Activated gamma-delta T cell (primary cell): ENCODE results near the gene COL26A1.
"Not testable (repeated sequence)": the region's sequence is repeated elsewhere in the genome, so short reads cannot be mapped to it uniquely, and the experiment has no call there.

ENCODE experiments used
- DNase-seq: peaks from one replicate; lab custom pipeline; 2025; lab: John Stamatoyannopoulos, UW
- total RNA-seq, 2 donors: gene quantifications; one replicate each; lab custom pipeline; 2026; lab: John Stamatoyannopoulos, UW

Gene COL26A1
- total RNA-seq = 0.05 to 0.22 reads per million in 2 donors

DNA sequence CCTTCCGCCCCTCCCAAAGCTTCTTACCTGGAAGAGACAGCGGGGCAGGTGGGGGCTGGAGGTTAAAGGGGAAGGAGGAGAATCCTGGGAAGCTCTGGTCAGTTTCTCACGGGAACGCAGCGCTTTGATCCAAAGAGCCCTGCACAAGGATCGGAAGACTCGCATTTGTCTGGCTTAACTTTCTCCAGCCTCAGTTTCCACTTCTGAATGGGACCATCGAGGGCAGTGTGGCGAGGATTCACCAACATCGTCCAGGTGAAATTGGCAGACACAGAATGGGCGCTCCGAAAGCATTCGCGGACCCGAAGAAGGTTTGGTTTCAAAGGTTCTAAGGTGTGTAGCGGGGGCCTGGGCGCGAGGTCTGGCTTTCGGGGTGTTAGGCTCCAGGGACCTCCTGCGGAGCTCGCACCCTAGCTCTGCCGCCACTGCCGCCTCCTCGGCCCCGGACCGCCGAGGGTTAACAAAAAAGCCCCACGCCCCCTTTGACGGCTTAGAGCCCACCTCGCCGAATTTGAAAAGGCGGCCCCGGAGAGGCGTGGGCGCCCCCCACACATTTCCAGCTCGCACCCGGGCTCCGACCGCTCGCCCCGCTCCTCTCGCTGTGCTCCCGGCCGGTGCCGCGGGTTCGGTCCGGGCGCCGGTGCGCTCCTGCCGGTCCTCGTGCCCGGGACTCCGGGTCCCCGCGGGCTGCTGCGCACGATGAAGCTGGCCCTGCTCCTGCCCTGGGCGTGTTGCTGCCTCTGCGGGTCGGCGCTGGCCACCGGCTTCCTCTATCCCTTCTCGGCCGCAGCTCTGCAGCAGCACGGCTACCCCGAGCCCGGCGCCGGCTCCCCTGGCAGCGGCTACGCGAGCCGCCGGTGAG lies at the start of gene COL26A1:
TSS of gene COL26A1 (plus strand) at position 542 of the 862 bp plus-strand sequence. CDS start at position 700, 158 bp downstream.
- DNase-seq = no peak

DNA sequence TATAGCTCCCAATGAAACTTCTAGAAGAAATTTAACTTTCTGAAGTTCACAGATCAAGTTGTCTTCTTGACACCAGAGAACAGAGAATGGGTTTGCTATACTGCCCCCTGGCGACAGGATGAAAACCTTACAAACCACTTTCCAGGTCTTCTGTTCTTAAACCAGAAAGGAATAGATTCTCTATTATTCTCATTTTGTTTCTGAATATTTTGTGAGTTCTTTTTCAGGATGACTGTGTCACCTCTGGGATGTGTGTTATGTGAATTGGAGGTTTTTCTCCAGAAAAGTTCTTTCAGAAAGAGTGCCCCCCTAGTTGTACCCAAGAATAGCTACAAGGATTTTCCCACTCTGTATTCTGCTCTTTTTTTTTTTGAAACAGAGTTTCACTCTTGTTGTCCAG lies 47.3 kb upstream of the COL26A1 start:
- DNase-seq = no peak

GRCh38 chr7:101319401-101319800 lies 43.3 kb upstream of the COL26A1 start:
- no peak for DNase-seq

DNA sequence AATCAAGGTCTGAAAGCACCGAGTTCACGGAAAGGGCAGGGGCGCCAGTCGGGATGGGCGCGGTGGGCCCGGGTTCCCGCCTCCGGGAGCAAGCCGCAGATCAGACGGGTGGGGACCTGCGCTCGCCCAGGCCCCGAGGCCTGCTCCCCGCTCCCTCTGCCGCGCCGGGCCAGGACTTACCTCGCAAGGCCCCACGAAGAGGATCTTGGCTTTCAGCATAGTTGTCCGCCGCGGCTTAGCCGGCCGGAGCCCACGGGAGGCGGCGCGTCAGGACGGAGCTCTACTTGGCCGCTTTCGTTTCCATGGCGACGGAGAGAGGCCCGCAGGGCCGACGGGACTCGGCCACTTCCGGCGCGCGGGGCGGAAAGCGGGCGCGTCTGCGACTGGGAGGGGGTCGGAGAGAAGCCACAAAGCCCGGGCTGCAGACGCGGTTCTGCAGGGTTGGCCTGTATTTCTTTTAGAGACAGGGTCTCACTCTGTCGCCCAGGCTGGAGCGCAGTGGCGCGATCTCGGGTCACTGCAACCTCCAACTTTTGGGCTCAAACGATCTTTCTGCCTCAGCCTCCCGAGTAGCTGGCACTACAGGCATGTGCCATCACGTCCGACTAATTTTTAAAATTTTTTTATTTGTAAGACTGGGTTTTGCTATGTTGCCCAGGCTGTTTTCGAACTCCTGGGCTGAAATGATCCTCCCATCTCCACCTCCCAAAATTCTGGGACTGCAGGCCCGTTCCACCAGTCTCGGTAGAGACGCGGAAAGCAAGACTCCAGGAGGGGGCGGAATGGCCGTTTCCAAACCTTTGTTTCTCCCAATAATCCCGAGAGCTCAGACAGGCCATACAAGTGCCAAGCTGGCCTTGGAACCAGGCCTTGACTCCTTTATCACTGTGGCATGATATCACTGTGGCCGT lies 40.9 kb upstream of the COL26A1 start, which contains the start of gene IFT22:
TSS of gene IFT22 (minus strand) at position 322 of the 911 bp plus-strand sequence. CDS start at position 219, 103 bp downstream.
- peak; percentile 68 for DNase-seq

DNA sequence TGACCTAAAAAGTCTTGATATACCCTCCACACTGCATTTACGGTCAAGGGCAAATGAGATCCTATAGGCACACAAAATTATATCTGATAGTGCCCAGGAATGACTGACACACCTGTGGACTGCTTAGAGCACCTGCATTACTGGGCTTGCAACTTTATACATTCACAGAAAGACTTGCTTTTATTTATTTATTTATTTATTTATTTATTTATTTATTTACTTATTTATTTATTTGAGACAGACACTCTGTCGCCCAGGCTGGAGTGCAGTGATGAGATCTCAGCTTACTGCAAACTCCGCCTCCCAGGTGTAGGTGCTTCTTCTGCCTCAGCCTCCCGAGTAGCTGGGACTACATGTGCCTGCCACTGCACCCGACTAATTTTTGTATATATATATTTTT lies 34.5 kb upstream of the COL26A1 start:
- no peak for DNase-seq

DNA sequence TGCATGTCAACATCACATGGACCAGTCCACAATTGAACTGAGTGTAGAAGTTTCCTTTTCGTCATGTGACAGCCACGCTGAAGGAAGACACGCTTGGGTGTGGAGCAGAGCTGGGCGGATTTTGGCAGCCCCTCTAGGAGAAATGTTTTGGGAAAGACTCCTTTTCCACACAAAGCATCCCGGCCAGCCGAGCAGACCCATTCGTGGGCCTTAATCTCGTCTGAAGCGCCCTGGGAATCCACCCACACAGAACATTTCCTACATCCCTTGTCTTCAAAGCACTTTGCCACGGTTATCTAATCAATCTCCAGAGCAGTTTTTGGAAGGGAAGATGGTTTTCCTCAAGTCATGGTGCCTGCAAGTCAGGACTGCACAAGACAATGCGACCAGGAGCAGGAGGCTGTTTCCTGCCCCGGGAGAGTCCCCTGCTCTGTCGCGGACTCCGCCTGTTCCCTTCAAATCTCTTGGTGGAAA lies 32.6 kb upstream of the COL26A1 start:
- DNase-seq = no peak

DNA sequence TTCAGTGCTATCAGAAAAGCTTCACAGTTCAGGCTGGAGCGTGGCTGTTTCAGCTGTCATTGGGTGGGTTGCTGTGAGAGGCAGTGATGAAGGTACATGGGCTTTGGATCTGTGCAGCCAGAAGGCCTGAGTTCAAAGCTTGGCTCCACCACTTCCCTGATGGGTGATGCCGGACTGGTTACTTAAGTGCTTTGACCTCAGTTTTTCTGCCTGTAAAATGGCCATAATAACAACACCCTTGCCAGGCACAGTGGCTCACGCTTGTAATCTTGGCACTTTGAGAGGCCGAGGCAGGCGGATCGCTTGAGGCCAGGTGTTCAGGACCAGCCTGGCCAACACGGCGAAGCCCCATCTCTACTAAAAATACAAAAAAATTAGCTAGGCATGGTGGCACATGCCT lies 30.6 kb upstream of the COL26A1 start:
- DNase-seq = no peak

- DNase-seq = no peak
Measured at GRCh38 chr7:101333912-101334311, 28.8 kb upstream of the COL26A1 start.

GRCh38 chr7:101340379-101340778 lies 22.3 kb upstream of the COL26A1 start:
- DNase-seq = no peak

DNA sequence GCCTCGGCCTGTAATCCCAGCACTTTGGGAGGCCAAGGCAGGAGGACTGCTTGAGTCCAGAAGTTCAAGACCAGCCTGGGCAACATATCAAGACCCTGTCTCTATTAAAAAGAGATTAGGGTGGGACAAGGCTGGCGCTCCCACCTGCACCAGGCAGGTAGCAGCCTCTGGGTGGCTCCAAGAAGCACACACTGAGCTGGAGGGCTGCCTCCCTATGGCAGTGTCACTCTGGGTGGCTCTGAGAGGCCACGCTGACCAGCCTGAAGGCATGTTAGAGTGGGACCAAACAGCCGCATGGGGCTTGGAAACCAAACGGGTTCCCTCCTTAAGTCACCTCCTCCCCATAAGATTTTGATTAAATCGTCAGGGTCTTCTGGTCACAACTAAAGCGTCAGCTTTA lies 19.8 kb upstream of the COL26A1 start:
- DNase-seq = no peak

DNA sequence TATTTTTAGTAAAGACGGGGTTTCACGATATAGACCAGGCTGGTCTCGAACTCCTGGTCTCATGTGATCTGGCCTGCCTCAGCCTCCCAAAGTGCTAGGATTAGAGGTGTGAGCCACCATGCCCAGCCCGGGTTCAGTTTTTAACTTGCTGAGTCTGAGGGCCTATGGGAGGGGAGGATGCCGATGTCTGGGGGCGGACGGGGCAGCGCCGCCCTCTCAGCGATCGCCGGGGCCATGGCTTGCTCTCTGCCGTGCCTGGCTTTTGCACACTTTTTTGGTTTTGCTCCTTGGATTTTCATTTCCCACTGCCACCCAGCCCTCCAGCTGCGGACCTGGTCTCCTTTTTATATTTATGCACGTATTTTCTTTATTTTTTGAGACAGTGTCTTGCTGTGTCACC lies 15.2 kb upstream of the COL26A1 start:
- no peak for DNase-seq

DNA sequence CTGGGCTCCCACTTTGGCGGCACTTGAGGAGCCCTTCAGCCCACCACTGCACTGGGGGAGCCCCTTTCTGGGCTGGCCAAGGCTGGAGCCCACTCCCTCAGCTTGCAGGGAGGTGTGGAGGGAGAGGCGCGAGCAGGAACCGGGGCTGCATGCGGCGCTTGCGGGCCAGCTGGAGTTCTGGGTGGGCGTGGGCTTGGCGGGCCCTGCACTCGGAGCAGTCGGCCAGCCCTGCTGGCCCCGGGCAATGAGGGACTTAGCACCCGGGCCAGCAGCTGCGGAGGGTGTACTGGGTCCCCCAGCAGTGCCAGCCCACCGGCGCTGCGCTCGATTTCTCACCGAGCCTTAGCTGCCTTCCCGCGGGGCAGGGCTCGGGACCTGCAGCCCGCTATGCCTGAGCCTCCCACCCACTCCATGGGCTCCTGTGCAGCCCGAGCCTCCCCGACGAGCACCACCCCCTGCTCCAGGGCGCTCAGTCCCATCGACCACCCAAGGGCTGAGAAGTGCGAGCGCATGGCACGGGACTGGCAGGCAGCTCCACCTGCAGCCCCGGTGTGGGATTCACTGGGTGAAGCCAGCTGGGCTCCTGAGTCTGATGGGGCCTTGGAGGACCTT lies 14.1 kb upstream of the COL26A1 start:
- not testable (repeated sequence) for DNase-seq

DNA sequence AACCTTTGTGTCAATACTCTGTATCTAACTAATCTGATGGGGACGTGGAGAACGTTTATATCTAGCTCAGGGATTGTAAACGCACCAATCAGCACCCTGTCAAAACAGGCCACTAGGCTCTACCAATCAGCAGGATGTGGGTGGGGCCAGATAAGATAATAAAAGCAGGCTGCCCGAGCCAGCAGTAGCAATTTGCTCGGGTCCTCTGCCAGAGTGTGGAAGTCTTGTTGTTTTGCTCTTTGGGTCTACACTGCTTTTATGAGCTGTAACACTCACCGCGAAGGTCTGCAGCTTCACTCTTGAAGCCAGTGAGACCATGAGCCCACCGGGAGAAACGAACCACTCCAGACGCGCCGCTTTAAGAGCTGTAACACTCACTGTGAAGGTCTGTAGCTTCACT lies 13.4 kb upstream of the COL26A1 start:
- DNase-seq = not testable (repeated sequence)

DNA sequence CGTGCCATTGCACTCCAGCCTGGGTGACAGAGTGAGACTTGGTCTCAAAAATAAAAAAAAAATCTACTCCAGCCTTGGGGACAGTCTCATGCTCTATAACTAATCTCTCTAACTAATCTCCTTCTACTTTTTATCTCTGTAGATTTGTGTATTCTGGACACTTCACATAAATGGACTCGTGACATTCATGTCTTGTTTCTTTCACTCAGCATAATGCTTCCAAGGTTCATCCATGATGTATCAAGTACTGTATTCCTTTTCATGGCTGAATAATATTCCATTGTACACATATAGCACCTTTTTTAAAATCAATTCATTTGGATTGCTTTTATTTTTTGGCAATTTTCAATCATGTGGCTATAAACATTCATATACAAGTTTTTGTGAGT lies 9.8 kb upstream of the COL26A1 start:
- DNase-seq = no peak

- DNase-seq = no peak
Measured at GRCh38 chr7:101357433-101357832, 5.2 kb upstream of the COL26A1 start.

DNA sequence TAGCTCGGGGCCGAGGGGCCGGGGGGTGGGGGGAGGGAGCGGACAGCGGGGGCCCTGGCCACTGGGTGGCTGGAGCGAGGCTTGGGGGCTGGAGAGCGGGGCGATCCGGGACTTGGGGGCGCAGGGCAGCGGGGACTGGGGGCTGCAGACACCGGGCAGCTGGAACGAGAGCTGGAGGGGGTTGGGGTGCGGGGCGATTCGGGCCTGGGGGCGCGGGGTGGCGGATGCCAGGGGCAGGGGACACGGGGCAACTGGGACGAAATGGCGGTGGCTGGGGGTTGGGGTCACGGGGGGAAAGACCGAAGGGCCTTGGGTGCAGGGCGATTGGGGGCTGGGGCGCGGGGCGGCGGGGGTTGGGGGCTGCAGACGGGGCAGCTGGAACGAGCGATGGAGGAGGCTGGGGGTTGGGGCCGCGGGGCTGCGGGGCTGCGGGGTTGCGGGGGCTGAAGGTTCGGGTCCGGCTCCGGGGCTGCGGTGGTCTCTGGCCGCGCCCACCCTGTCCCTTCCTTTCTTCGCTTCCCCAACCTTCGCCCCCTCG lies 590 bp downstream of the COL26A1 start:
- DNase-seq = no peak

DNA sequence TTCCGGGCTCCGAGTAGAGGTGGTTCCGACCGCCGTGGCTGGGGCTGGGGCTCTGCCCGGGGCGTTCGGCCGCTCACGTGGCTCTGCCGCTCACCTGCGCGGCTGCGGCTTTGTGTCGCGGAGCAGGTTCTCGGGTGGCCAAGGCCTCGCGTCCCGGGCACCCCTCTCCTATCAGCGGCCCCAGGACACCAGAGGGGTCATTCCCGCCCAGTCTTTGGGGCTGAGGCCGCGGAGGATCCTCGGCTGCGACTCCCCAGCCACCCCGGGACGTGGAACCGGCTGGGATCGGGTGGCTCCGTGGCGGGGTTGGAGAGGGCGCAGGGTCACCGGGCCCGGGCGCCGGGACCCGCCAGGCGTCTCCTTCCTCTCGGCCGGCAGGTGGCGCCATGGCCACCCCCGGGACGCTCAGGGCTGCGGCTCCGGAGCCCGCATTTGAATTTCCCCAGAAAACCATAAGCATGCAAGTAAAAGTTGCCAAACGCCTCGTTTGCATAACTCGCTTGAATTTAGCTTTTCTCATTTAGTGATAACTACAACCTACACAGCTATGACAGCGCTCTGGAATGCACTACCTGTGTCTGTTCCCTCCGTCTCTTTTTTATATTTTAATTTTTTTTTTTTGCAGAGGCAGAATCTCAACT lies 1.2 kb downstream of the COL26A1 start:
- peak; percentile 24 for DNase-seq

GRCh38 chr7:101365956-101366355 lies 3.3 kb downstream of the COL26A1 start:
- no peak for DNase-seq

DNA sequence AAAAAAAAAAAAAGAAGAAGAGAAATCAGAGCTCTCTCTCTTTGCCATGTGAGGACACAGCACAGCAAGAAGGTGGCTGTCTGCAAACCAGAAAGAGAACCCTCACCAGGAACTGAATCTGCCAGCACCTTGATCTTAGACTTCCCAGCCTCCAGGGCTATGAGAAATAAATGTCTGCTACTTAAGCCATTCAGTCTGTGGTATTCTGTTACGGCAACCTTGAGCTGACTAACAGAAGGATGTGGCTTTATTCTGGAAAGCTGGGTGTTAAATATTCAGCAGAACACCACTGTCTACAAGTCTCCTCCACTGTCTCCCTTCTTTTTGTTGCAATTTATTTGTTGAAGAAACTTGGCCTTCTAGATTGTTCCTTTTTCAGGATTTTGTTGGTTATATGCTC lies 5.0 kb downstream of the COL26A1 start:
- DNase-seq = no peak

DNA sequence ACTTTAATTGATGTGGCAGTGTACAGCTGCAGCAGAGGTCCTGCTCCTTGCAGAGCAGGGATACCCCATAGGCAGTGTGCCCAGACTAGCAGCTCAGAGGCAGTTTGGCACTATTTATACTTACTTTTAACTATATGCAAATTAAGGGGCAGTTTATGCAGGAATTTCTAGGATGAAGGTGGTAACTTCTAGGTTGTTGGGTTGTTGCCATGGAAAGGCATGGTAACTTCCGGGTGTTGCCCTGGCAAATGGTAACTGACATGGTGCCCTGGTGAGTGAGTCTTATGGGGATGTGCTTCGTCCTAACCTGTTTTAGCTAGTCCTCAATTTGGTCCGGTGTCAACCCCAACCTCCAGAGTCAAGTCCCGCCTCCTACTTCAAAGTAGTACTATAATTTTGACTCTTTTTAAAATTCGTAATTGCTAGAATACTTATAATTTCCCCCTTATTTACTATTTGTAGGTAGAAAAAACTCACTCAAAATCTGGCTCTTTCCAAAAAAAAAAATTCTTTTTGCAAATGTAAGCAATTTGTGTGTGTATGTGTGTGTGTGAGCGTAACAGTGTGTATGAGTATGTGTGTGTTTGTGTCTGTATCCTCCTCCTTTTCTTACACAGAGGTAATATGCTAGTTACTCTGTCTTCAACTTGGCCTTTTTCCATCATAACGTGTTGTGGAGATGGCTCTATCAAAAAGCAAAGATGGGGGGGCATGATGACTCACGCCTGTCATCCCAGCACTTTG lies 5.9 kb downstream of the COL26A1 start:
- no peak for DNase-seq

- DNase-seq = no peak
Measured at GRCh38 chr7:101370836-101371235, 8.2 kb downstream of the COL26A1 start.
